GM19193 (cell line): ENCODE results near the gene ALOX15B.

ENCODE experiments used
- POLR2A ChIP-seq: IDR thresholded peaks from 4 replicates; pipeline ENCODE4 v1.6.1; 2011; ENCODE audit not compliant: insufficient read depth, insufficient read length; ENCODE audit errors: extremely low read depth

ALOX15B gene

DNA sequence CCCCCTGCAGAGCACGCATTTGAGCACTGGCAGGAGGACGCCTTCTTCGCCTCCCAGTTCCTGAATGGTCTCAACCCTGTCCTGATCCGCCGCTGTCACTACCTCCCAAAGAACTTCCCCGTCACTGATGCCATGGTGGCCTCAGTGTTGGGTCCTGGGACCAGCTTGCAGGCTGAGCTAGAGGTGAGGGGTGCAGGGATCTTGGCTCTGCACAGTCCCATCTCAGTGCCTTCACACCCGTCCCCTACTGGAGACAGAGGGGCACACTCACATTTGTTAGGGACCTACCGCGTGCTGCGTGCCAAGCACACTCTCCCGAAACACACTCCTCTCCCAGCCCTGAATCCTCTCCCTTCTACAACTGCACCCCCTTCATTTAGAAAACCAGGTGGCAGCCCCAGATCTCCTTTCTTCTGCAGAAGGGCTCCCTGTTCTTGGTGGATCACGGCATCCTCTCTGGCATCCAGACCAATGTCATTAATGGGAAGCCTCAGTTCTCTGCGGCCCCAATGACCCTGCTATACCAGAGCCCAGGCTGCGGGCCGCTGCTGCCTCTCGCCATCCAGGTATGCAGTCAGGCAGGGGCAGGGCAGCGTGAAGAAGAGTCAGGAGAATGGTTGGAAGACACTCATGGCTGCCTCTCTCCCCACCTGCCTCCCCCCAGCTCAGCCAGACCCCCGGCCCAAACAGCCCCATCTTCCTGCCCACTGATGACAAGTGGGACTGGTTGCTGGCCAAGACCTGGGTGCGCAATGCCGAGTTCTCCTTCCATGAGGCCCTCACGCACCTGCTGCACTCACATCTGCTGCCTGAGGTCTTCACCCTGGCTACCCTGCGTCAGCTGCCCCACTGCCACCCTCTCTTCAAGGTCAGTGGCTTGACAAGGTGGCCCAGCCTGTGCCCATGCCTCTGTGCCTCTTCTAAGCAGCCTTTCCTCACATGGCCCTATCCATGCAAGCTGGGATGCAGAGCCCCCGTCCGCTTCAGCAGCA lies 6.3 kb downstream of the ALOX15B start:
- no peak for TF ChIP-seq POLR2A

DNA sequence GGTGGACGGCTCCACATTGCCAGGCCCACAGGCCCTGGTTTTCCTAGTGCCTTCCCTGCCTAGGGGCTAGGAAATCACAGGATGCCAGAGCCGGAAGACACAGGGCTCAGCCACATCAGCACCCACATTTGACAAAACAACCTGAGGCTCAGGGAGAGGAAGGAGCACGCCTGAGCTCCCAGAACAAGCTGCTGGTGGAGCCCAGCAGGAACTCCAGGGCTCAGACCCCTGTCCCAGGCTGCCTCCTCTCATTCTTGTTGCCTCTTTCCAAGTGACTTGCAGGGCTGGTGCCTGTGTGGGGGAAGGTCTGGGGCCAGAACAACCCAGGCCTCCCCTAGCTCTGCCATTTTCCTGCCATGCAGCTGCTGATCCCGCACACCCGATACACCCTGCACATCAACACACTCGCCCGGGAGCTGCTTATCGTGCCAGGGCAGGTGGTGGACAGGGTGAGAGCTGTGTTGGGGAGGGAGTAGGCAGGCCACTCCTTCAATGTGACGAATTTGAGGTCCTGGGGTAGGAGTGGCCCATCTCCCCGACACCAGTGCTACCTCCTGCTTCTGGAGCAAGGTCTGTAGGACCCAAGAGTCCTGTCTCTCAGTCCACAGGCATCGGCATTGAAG lies 7.6 kb downstream of the ALOX15B start:
- TF ChIP-seq POLR2A = no peak

DNA sequence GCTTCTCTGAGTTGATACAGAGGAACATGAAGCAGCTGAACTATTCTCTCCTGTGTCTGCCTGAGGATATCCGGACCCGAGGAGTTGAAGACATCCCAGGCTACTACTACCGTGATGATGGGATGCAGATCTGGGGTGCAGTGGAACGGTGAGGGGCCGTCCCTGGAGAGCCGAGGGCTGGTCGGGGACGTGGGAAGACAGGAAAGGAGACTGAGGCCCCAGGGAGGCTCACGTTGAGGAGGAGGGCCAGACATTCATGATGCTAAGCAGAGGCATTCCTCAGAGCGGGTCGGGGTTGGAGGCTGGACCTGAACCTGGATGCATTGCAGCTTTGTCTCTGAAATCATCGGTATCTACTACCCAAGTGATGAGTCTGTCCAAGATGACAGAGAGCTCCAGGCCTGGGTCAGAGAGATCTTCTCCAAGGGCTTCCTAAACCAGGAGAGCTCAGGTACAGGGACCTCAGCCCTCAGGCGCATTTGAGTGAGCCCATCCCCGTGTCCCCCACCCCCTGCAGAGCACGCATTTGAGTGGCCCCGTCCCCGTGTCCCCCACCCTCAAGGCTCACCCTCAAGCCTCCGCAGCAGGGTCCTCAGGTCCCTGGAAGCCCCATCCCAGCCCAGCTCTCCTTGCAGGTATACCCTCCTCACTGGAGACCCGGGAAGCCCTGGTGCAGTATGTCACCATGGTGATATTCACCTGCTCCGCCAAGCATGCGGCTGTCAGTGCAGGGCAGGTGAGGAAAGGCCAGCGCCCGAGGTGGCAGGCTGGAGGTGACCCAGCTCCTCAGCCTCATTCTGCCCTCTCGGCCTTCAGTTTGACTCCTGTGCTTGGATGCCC lies 8.3 kb downstream of the ALOX15B start:
- no peak for TF ChIP-seq POLR2A

DNA sequence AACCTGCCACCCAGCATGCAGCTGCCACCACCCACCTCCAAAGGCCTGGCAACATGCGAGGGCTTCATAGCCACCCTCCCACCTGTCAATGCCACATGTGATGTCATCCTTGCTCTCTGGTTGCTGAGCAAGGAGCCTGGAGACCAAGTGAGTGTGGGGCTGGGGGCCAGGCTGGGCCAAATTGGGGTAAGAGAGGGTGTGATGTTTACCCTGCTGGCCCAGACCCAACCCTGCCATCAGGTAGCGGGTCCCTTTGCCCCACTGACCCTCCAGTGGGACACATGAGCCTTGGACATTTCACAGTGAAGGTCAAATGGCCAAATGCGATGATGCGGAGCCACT lies 8.9 kb downstream of the ALOX15B start:
- no peak for TF ChIP-seq POLR2A

DNA sequence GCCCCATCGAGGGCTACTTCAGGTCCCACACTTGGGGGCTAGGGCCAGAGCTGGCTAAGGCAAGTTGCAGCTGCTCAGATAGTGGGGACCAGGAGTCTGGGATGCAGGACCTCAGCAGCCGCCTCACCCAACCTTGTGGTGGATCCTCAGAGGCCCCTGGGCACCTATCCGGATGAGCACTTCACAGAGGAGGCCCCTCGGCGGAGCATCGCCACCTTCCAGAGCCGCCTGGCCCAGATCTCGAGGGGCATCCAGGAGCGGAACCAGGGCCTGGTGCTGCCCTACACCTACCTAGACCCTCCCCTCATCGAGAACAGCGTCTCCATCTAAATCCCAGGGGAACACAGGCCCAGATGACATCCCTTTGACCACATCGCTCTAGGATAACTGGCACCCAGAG lies 9.4 kb downstream of the ALOX15B start:
- TF ChIP-seq POLR2A = no peak

DNA sequence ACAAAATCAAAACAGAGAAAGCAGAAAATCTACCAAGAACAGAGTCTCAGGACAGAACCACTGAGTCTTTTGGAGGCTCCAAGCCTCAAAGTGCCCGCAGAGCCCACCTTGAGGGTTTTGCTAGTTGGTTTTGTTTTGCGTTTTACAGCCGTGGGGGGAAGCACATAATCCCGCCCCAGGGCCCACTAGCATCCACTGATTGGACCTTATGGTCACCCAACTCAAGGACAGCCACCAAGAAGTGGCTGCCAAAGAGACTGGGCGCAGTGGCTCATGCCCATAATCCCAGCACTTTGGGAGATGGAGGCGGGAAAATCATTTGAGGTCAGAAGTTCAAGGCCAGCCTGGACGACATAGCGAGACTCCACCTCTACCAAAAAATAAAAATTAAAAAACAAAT lies 9.9 kb downstream of the ALOX15B start:
- TF ChIP-seq POLR2A = no peak

DNA sequence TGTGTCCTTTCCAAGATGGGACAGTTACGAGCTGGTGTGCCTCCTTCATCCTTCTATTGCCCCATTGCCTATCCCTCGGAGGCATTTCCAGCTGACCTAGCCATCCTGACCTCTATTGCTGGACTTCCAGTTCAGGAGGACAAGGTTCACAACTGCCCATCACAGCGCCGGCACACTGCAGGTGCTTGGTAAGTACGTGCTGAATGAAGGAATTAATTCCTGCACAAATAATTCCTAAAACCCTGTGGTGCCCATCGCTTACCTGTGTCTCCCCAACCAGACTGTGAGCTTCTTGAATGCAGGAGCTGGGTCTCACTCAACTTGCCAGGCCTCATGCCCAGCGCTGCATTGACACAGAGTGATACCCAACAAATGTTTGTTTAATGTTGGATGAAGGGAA lies 13.0 kb downstream of the ALOX15B start:
- no peak for TF ChIP-seq POLR2A

DNA sequence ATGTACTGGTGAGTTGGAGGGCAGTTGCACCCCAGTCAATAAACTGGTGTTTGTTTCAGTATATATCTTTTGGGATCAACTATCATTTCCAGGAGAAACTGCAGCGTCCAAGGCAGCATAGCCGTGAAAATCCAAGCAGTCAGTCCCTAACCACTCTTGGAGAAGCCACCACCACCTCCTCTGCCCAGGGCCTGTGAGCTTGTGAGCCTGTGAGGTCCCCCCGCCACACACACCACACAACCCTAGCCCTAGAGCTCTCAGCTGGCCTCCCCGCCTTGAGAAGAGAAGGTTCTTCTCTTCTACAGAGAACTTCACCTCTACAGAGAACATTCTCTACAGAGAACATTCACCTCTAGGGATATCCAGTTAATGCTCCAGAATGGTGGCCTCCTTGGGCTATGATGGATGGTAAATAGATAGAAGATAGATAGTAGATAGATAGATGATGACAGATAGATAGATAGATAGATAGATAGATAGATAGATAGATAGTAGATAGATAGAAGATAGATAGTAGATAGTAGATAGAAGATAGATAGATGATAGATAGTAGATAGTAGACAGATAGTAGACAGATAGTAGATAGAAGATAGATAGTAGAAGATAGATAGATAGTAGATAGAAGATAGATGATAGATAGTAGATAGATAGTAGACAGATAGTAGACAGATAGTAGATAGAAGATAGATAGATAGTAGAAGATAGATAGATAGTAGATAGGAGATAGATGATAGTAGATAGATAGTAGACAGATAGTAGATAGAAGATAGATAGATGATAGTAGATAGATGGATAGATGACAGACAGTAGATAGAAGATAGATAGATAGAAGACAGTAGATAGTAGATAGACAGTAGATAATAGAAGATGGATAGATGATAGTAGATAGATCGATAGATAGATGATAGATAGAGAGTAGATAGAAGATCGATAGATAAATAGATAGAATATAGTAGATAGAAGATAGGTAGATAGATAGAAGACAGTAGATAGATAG lies 13.7 kb downstream of the ALOX15B start:
- TF ChIP-seq POLR2A = no peak

DNA sequence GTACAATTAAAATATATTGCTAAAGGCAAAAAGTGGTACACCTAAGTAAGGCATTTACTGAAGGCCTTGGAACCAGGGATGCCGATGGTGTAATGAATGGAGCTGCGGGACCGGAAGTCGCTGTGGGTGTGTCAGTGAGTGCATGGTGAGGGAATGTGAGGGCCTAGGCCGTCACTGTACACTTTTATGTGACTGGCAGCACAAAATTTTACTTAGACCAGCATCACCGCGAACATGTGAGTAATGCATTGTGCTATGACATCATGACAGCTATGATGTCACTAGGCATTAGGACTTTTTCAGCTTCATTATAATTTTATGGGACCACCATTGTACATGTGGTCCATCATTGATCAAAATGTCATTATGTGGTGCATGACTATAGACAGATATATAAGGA lies 14.7 kb downstream of the ALOX15B start:
- no peak for TF ChIP-seq POLR2A

DNA sequence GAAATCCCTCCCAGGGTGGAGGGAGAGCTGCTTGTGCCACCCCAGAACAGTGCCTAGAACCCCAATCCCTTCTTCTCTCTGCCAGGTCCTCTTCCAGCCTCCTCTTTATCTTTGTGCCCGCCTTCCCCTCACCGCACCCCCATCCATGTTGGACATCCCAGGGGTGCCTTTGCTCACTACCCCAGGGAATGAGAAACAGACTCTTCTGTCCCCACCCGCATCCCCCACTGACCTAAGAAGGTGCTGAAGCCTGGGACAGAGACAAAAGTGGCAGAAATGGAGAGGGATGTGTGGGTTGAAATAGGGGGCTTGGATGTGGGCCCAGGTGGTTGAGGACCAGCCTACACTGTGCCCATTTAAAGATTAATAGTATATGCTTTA lies 17.0 kb downstream of the ALOX15B start:
- TF ChIP-seq POLR2A = no peak

DNA sequence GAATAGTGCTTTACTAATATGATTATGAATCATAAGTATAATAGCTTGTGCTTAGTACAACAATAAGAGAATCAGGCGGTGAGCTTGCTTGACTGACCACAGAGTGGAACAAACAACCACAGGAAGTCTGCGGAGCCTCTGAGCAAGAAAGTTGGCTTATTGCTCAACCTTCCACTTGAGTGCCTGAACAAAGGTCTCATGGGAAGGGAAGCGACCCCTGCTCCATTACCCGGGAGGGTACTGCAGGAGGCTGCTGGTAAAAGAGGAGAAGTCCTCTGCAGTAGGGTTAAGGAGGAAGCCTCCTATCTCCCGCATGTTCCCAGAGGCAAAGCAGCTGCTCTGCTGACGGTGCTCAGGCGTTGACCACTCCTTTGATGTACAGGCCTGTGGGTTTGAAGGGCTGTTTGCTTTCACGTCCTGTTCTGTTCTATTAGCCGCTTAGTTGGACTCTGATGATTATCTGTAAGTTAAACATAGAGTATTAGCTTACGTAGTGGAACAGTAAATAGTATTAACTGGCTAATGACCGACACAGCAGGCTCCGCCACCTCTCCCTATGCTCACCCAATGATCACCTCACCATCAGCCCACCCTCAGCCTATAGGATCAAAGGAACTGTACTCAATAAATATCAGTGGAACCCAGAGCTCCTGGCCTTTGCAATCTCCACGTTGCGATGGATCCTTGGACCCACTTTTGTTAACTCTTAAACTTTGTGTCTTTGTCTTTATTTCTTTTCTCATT lies 17.5 kb downstream of the ALOX15B start:
- TF ChIP-seq POLR2A = no peak

DNA sequence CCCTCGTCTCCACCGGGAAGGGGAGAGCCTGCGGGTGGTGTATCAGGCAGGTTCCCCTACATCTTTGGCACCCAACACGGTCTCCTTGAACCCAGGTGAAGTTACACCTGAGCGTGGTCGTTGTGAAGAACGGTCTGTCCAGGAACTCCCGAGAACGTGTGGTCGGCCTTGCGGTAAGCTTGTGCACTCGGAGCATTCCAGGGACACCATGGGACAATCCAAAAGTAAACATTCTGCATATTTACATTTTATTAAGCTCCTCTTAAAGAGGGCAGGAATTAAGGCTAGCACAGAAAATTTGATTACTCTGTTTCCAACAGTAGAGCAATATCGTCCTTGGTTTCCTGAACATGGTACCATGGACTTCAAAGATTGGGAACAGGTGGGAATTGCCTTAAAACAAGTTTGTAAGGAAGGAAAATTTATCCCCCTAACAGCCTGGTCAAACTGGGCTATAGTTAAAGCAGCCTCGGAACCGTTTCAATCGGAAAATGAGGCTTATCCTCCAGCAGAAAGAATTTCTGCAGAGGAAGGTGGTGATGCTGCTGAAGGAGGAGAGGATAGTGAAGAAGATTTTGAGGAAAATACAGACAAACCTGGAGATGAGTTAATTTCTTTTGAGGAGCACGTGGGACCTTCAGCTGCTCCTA lies 18.2 kb downstream of the ALOX15B start:
- no peak for TF ChIP-seq POLR2A

DNA sequence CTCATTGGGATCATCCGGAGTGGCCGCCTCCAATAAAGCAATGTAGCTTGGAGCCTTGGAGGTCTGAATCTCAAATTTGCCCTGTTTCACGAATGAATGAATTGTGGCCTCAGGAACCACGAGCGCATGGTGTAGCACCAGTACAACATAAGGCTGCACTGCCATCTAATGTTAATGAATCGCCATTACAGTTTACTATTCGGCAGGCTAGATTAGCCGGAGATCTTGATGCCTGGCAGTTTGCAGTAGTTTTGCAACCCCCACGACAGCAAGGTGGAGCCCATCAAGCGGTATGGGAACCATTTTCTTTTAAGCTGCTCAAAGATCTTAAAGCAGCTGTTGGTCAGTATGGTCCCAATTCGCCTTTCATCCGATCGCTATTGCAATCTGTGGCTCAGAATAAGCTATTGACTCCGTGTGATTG lies 18.8 kb downstream of the ALOX15B start:
- no peak for TF ChIP-seq POLR2A
